Psoas muscle (tissue), 8 donors: ENCODE results near the gene CNIH3. TPM values are rescaled to one million over a fixed set of nuclear protein-coding genes. Genes with fewer than 3 reads are reported as not detected.

ENCODE experiments used
- ATAC-seq, 4 donors: fragments of 200-7000 bp; cut with Tn5 transposase; one replicate each; pipeline ENCODE4 v1.9.1; 2020; ENCODE audit warnings: moderate library complexity in 3 of 4, mild to moderate bottlenecking in 2 of 4
- DNase-seq, 2 donors: peaks; one replicate each; pipeline ENCODE4 v3.0.0-alpha.2; 2020
- H3K27ac ChIP-seq: fragments of 200-600 bp; one replicate; pipeline ENCODE4 v1.8.0; 2022
- H3K27me3 ChIP-seq, 3 donors: fragments of 200-600 bp in 1 of 3; one replicate each; pipeline versions ENCODE4 v1.6.1 to v1.8.0; 2013 to 2022; ENCODE audit warnings: low read length in 2 of 3, mild to moderate bottlenecking in 2 of 3, moderate library complexity in 1 of 3; ENCODE audit not compliant: insufficient read depth in 3 of 3
- H3K36me3 ChIP-seq, 2 donors: fragments of 200-600 bp in 1 of 2; one replicate each; pipeline versions ENCODE4 v1.6.1 to v1.8.0; 2013 to 2022; ENCODE audit warnings: low read depth in 1 of 2, mild to moderate bottlenecking in 1 of 2, moderate library complexity in 1 of 2; ENCODE audit not compliant: insufficient read depth in 1 of 2
- H3K4me1 ChIP-seq: fragments of 200-600 bp; one replicate; pipeline ENCODE4 v1.8.0; 2022
- H3K4me3 ChIP-seq: fragments of 200-600 bp; one replicate; pipeline ENCODE4 v1.8.0; 2022; ENCODE audit warnings: mild to moderate bottlenecking
- H3K9me3 ChIP-seq: fragments of 200-600 bp; one replicate; pipeline ENCODE4 v1.8.0; 2022
- CTCF ChIP-seq: fragments of 200-600 bp; IDR thresholded peaks from one replicate; pipeline ENCODE4 v1.8.0; 2022; ENCODE audit warnings: antibody characterized with exemption
- WGBS, 3 donors: extraction: QIAGEN DNeasy Blood & Tissue Kit; methylation state at CpG; one replicate each; pipeline versions ENCODE4 v1.1.6 to v1.1.7; 2013; 5-methylcytosine and 5-hydroxymethylcytosine counted together
- intact Hi-C, 2 donors: fragments of 100-400 bp; cut with DNase I; formaldehyde crosslinking; loops; one replicate each; pipeline versions ENCODE4 v1.11.0 to v1.14.2; 2022
- polyA plus RNA-seq, 3 donors: library from polyadenylated mRNA; stranded (reverse); fragments of 200-250 nt; gene quantifications; one replicate each; pipeline ENCODE4 v1.2.3, GENCODE V29; 2013
- total RNA-seq, 4 donors: library from RNA; stranded (reverse); fragmentation: NEBNext Ultra II Directional in 2 of 4; extraction: Animal tissue kit (Norgen Biotek cat#: 25700) in 2 of 4; gene quantifications; one replicate each; pipeline versions ENCODE4 v1.2.1 to v1.2.4, GENCODE V29; 2021 to 2023
- donor health status: healthy with polysubstance abuse.
- donor health status: DM: no; HTN: no; CAD: no; lungs with moderate emphysema.
- donor health status: Bipolar disorder and iron deficiency.
- donor health status: healthy.
- donor health status: DM: yes; HTN: yes; CAD: no.
- donor health status: DM: no; HTN: no; CAD: no.
- donor health status: DM: no; HTN: no; CAD: no.
- donor health status: DM: yes; HTN: yes; CAD: no.

Gene CNIH3
- total and polyA plus RNA-seq, 7 donors: 0.39 to 1.9 (median 1.2) TPM

GRCh38 chr1:224609333-224609732, 6.8 kb upstream of the CNIH3 start:
- WGBS, 3 donors: 19 to 28% (median 28%) methylated on average over 1 of the region's 1 CpG
- H3K4me3 ChIP-seq: no peak overlapping the region
- H3K4me1 ChIP-seq: peaks cover 3% of the 10 kb centered on the region
- H3K27me3 ChIP-seq: peaks cover 0 to 2% (median 0%) of the 10 kb centered on the region in 3 donors
- no peak for TF ChIP-seq CTCF
- ATAC-seq: peak in 2 of 4 donors; percentile 53 to 64
- intact Hi-C loops: loop anchor here in 1 of 2 donors (2.0 kb wide), 1 partner anchor 17 kb away; no protein-coding TSS in a partner anchor
- H3K27ac ChIP-seq: no peak overlapping the region
- no peaks in the 10 kb centered on the region for H3K9me3 ChIP-seq
- no peaks in the 10 kb centered on the region for H3K36me3 ChIP-seq
- DNase-seq: no peak

- Histone ChIP-seq H3K9me3 (no peaks in the 10 kb centered on the region), H3K4me3 (no peak overlapping the region), H3K36me3 (no peaks in the 10 kb centered on the region), H3K4me1 (peaks cover 13% of the 10 kb centered on the region), H3K27ac (no peak overlapping the region), H3K27me3 (peaks cover 0 to 18% (median 6%) of the 10 kb centered on the region in 3 donors)
- whole genome bisulfite sequencing, 3 donors: 98 to 100% (median 100%) methylated on average over 1 of the region's 1 CpG
- TF ChIP-seq CTCF: no peak
- DNase-seq (no peak), ATAC-seq (no peak)
- intact Hi-C loops: loop anchor here in 1 of 2 donors (10.0 kb wide), 1 partner anchor 97 kb away; no protein-coding TSS in a partner anchor
These were observed 3.9 kb upstream of the CNIH3 start for GRCh38 chr1:224612246-224612645.

GRCh38 chr1:224613486-224613885, 2.6 kb upstream of the CNIH3 start:
- no peak for ATAC-seq
- Histone ChIP-seq H3K36me3 (no peaks in the 10 kb centered on the region), H3K4me1 (peaks cover 13% of the 10 kb centered on the region), H3K27me3 (peaks cover 0 to 30% (median 13%) of the 10 kb centered on the region in 3 donors), H3K4me3 (no peak overlapping the region), H3K9me3 (no peaks in the 10 kb centered on the region), H3K27ac (no peak overlapping the region)
- TF ChIP-seq CTCF: no peak
- 87 to 95% (median 88%) methylated on average over 6 of the region's 6 CpGs for WGBS, 3 donors
- no peak for DNase-seq
- intact Hi-C loops: loop anchor here in 1 of 2 donors (10.0 kb wide), 1 partner anchor 99 kb away; no protein-coding TSS in a partner anchor

- no peak overlapping the region for H3K27ac ChIP-seq
- peaks cover 0 to 53% (median 14%) of the 10 kb centered on the region in 3 donors for H3K27me3 ChIP-seq
These were observed 766 bp downstream of the CNIH3 start for GRCh38 chr1:224616756-224617409.

More at GRCh38 chr1:224616756-224617409, 766 bp downstream of the CNIH3 start:
- H3K36me3 ChIP-seq: no peaks in the 10 kb centered on the region
- 1 to 2% (median 2%) methylated on average over 52 of the region's 52 CpGs for WGBS, 3 donors
- DNase-seq: no peak
- H3K4me1 ChIP-seq: peaks cover 10% of the 10 kb centered on the region
- ATAC-seq: peak in 1 of 4 donors; percentile 37
- TF ChIP-seq CTCF: no peak
- intact Hi-C loops: loop anchor here in 1 of 2 donors (10.0 kb wide), 1 partner anchor 102 kb away; no protein-coding TSS in a partner anchor
- peak overlapping the region; percentile 78 for H3K4me3 ChIP-seq
- no peaks in the 10 kb centered on the region for H3K9me3 ChIP-seq
